GM12878 (cell line): ENCODE measurements around the gene OR5J2. TPM values are rescaled to one million over a fixed set of nuclear protein-coding genes. Genes with fewer than 3 reads are reported as not detected.

ENCODE experiments used
- ATAC-seq: fragments of 200-7000 bp; cut with Tn5 transposase; 3 replicates; pipeline ENCODE4 v1.9.1; 2020; ENCODE audit warnings: mild to moderate bottlenecking, moderate library complexity
- BruUV-seq: library from RNA; stranded (reverse); fragments of 400-500 nt; replicated peaks from 2 replicates; lab custom pipeline; 2021; lab: Mats Ljungman, UMichigan
- CTCF ChIA-PET: fragments of 300-600 bp; sonication (Branson Sonifier 250); formaldehyde crosslinking; extraction: SDS; loops from one replicate; lab custom pipeline; 2021; ENCODE audit warnings: inconsistent platforms; lab: Yijun Ruan, JAX
- POLR2A ChIA-PET: fragments of 350-600 bp; formaldehyde crosslinking; extraction: SDS; loops from one replicate; lab custom pipeline; 2021; ENCODE audit warnings: inconsistent platforms; lab: Charles Lee
- RAD21 ChIA-PET: fragments of 300-600 bp; sonication (Branson Sonifier 250); formaldehyde crosslinking; loops from one replicate; lab custom pipeline; 2023; ENCODE audit warnings: antibody characterized with exemption; ENCODE audit not compliant: unreplicated experiment; lab: Charles Lee
- SMC1A ChIA-PET: fragments of 300-600 bp; sonication (Branson Sonifier 250); formaldehyde crosslinking; loops from one replicate; lab custom pipeline; 2023; ENCODE audit not compliant: unreplicated experiment, uncharacterized antibody; lab: Charles Lee
- DNase-seq: peaks from one replicate; pipeline ENCODE4 v3.0.0-alpha.2; 2011; ENCODE audit warnings: low read depth, low spot score
- FAIRE-seq: peaks from 3 replicates; lab custom pipeline; 2011; peaks lifted over from hg19 to GRCh38; lab: Jason Lieb, UNC
- H2AFZ ChIP-seq: 2 replicates; pipeline ENCODE4 v1.6.0; 2011; ENCODE audit warnings: low read depth, low read length, control low read depth; ENCODE audit not compliant: control insufficient read depth
- H3K27ac ChIP-seq: 2 replicates; pipeline ENCODE4 v1.5.1; 2011; ENCODE audit warnings: control low read depth; ENCODE audit not compliant: control insufficient read depth, insufficient read depth
- H3K27me3 ChIP-seq, 2 experiments: replicated peaks in 1 of 2; 2 replicates each; pipeline versions ENCODE4 v1.6.0 to v1.6.1; 2011; ENCODE audit warnings: low read length in 1 of 2; ENCODE audit not compliant: control insufficient read depth in 2 of 2, insufficient read depth in 2 of 2
- H3K36me3 ChIP-seq, 2 experiments: 2 replicates each; pipeline ENCODE4 v1.5.1; 2011; ENCODE audit warnings: low read length in 1 of 2; ENCODE audit not compliant: control insufficient read depth in 2 of 2, insufficient read depth in 2 of 2
- H3K4me1 ChIP-seq: 2 replicates; pipeline ENCODE4 v1.6.1; 2011; ENCODE audit warnings: mild to moderate bottlenecking, low read length, moderate library complexity, mixed read lengths; ENCODE audit not compliant: control insufficient read depth, insufficient read depth
- H3K4me2 ChIP-seq: 2 replicates; pipeline ENCODE4 v1.6.0; 2011; ENCODE audit warnings: control low read depth; ENCODE audit not compliant: control insufficient read depth, insufficient read depth
- H3K4me3 ChIP-seq: fragments of 200-600 bp; sonication (generic); 2 replicates; pipeline ENCODE4 v1.5.1; 2016
- H3K79me2 ChIP-seq: 2 replicates; pipeline ENCODE4 v1.6.0; 2011; ENCODE audit warnings: low read length; ENCODE audit not compliant: control insufficient read depth, insufficient read depth
- H3K9ac ChIP-seq: 2 replicates; pipeline ENCODE4 v1.8.0; 2011; ENCODE audit warnings: low read length, control low read depth, mixed read lengths; ENCODE audit not compliant: control insufficient read depth, insufficient read depth
- H3K9me3 ChIP-seq: replicated peaks from 3 replicates; pipeline ENCODE4 v1.5.1; 2011; ENCODE audit warnings: mild to moderate bottlenecking, low read length; ENCODE audit not compliant: control insufficient read depth, insufficient read depth
- H4K20me1 ChIP-seq: 2 replicates; pipeline ENCODE4 v1.6.0; 2011; ENCODE audit not compliant: control insufficient read depth, insufficient read depth
- IKZF2 ChIP-seq, 2 experiments: fragments of 450-650 bp; IDR thresholded peaks; 2 replicates each; pipeline ENCODE4 v1.6.1; 2017; ENCODE audit warnings: mild to moderate bottlenecking in 2 of 2, moderate library complexity in 2 of 2
- JUNB ChIP-seq: IDR thresholded peaks from 2 replicates; pipeline ENCODE4 v1.6.1; 2016; ENCODE audit warnings: antibody characterized with exemption, mild to moderate bottlenecking
- KDM1A ChIP-seq: fragments of 200-600 bp; sonication (generic); IDR thresholded peaks from 2 replicates; pipeline ENCODE4 v1.6.1; 2016; ENCODE audit warnings: borderline replicate concordance
- NFYB ChIP-seq: IDR thresholded peaks from 2 replicates; pipeline ENCODE4 v1.6.1; 2011; ENCODE audit warnings: low read depth, mild to moderate bottlenecking, low read length, improper control_type of control experiment, moderate library complexity; ENCODE audit not compliant: insufficient read depth
- PML ChIP-seq: IDR thresholded peaks from 2 replicates; pipeline ENCODE4 v1.6.1; 2012; ENCODE audit warnings: low read length, inconsistent platforms
- RFX5 ChIP-seq: IDR thresholded peaks from 2 replicates; pipeline ENCODE4 v1.6.1; 2011; ENCODE audit warnings: low read depth, low read length, improper control_type of control experiment
- RUNX3 ChIP-seq: IDR thresholded peaks from 2 replicates; pipeline ENCODE4 v1.6.1; 2012; ENCODE audit warnings: low read length, inconsistent platforms
- SIN3A ChIP-seq: IDR thresholded peaks from 2 replicates; pipeline ENCODE4 v1.6.1; 2012; ENCODE audit warnings: low read depth, low read length, improper control_type of control experiment
- SIX5 ChIP-seq: IDR thresholded peaks from 2 replicates; pipeline ENCODE4 v1.6.1; 2011; ENCODE audit warnings: mild to moderate bottlenecking, low read depth, low read length, moderate library complexity; ENCODE audit not compliant: severe bottlenecking
- STAT1 ChIP-seq: fragments of 450-650 bp; conservative IDR thresholded peaks from 2 replicates; pipeline ENCODE4 v1.6.1; 2014; ENCODE audit warnings: antibody characterized with exemption, mild to moderate bottlenecking
- ZNF207 ChIP-seq: fragments of 450-650 bp; IDR thresholded peaks from 2 replicates; pipeline ENCODE4 v1.6.1; 2014; ENCODE audit warnings: antibody characterized with exemption, mild to moderate bottlenecking, borderline replicate concordance
- WGBS: methylation state at CpG from one replicate; pipeline ENCODE4 v1.1.6; 2016; ENCODE audit warnings: low lambda C conversion rate; ENCODE audit not compliant: insufficient replicate concordance, insufficient coverage; ENCODE audit errors: missing lambda C conversion rate; 5-methylcytosine and 5-hydroxymethylcytosine counted together
- in situ Hi-C: fragments of 300-500 bp; cut with MboI; formaldehyde crosslinking; loops from 9 replicates; pipeline ENCODE4 v1.14.3; 2018; ENCODE audit warnings: mixed read lengths
- intact Hi-C: fragments of 100-400 bp; cut with micrococcal nuclease; formaldehyde crosslinking; loops from one replicate; pipeline ENCODE4 v1.14.2; 2022; ENCODE audit not compliant: unreplicated experiment
- polyA plus RNA-seq, 11 experiments: library from polyadenylated mRNA; depleted of rRNA in 4 of 11; unstranded in 6 of 11; stranded (reverse) in 5 of 11; fragments of >200 nt; fragmentation: Nextera tagmentation in 4 of 11; fragmentation: Illumina TruSeq in 1 of 11; extraction: Ambion mirVana in 4 of 11; extraction: Trizol in 1 of 11; gene quantifications; 1 replicate in 1 of 11; 2 replicates in 10 of 11; pipeline versions ENCODE4 v1.2.1 to v1.2.3, GENCODE V29; 2011 to 2016; ENCODE audit warnings: inconsistent platforms in 2 of 11, missing spikeins in 2 of 11, low read depth in 1 of 11
- total RNA-seq, 4 experiments: library from RNA; depleted of rRNA in 3 of 4; stranded (reverse); fragments of >200 nt in 3 of 4; fragmentation: Illumina TruSeq in 1 of 4; extraction: Trizol in 1 of 4; gene quantifications; 2 replicates each; pipeline versions ENCODE4 v1.2.1 to v1.2.3, GENCODE V29; 2013 to 2021
- TF ChIP-seq, protein P1 (sequence below): fragments of 450-650 bp; formaldehyde crosslinking; IDR thresholded peaks from 2 replicates; pipeline ENCODE4 v1.4.0; 2020; ENCODE audit warnings: mild to moderate bottlenecking, moderate library complexity

Gene OR5J2
- total and polyA plus RNA-seq, 10 of the 15 experiments (the other 5 are each of a cell fraction or from before 2014, with no cell fraction given): not detected

DNA sequence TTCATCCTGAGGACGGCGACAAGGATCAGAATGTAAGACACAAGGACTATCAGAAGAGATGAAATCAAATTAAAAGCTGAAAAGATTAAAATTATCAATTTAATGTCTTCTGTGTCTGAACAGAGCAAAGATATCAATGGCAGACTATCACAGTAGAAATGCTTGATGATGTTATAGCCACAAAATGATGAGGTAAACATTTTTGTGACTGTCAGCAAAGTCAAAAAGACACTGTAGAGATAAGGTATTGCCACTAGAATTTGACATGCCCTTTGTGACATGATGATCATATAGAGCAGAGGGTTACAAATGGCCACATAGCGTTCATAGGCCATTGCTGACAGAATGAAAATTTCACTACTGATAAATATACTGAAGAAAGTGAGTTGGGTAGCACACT is 12.2 kb downstream of the OR5J2 start:
- Histone ChIP-seq H3K9me3 (no peaks in the 10 kb centered on the region), H3K79me2 (no peaks in the 10 kb centered on the region), H4K20me1 (no peaks in the 10 kb centered on the region), H3K36me3 (no peaks in the 10 kb centered on the region), H3K4me1 (no peaks in the 10 kb centered on the region), H3K27me3 (no peaks in the 10 kb centered on the region), H3K4me3 (no peak overlapping the region), H2AFZ (no peak overlapping the region), H3K27ac (no peak overlapping the region), H3K9ac (no peak overlapping the region), H3K4me2 (no peak overlapping the region)
- no peak for FAIRE-seq
- in situ Hi-C loops (no loop called here), intact Hi-C loops (no loop called here)
- SMC1A ChIA-PET: no interaction called here
- BruUV-seq: no TSS peak
- 0% methylated on average over 3 of the region's 3 CpGs for WGBS
- POLR2A ChIA-PET: no interaction called here
- RAD21 ChIA-PET: no interaction called here
- no peak for DNase-seq
- CTCF ChIA-PET: no interaction called here
- no peak for ATAC-seq
- TF ChIP-seq ZNF207 (no peak), RUNX3 (no peak)

DNA sequence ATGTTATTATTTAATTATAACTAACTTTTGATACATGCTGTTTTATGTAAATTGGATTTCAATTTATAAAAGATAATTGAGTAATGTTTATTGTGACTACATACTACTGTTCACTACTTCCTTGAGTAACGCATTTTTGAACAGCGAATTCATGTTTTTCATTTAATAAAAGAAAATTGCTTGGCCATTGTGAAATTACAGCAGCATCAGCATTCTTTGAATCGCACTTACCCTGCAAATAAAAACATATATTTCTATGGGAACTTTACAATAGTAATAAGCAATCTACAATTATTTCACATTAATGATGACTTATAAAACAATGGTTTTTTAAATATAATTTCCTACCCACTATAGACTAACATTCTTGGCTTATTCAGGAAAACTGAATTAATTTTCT is 20.3 kb downstream of the OR5J2 start:
- Histone ChIP-seq H3K9ac (no peak overlapping the region), H3K36me3 (no peaks in the 10 kb centered on the region), H3K27me3 (no peaks in the 10 kb centered on the region), H2AFZ (no peak overlapping the region), H3K79me2 (no peaks in the 10 kb centered on the region), H3K4me1 (no peaks in the 10 kb centered on the region), H3K4me3 (no peak overlapping the region), H3K4me2 (no peak overlapping the region), H3K9me3 (no peaks in the 10 kb centered on the region), H3K27ac (no peak overlapping the region), H4K20me1 (no peaks in the 10 kb centered on the region)
- SMC1A ChIA-PET: interaction anchor here (1.5 kb wide), 1 partner anchor 10 kb away, joined by 5 read pairs; no protein-coding TSS in a partner anchor
- WGBS: 24% methylated on average over 3 of the region's 3 CpGs
- RAD21 ChIA-PET: no interaction called here
- DNase-seq (no peak), ATAC-seq (no peak), FAIRE-seq (no peak)
- in situ Hi-C loops: no loop called here
- CTCF ChIA-PET: interaction anchor here (0.6 kb wide), 1 partner anchor 174 kb away, joined by 3 read pairs; no protein-coding TSS in a partner anchor
- POLR2A ChIA-PET: no interaction called here
- TF ChIP-seq NFYB (no peak), STAT1 (no peak), IKZF2 (IDR thresholded peaks at IDR 0.05) (no peak), SIN3A (no peak), SIX5 (no peak), PML (no peak), JUNB (no peak), KDM1A (no peak), RFX5 (no peak)
- TF ChIP-seq, protein P1, sequence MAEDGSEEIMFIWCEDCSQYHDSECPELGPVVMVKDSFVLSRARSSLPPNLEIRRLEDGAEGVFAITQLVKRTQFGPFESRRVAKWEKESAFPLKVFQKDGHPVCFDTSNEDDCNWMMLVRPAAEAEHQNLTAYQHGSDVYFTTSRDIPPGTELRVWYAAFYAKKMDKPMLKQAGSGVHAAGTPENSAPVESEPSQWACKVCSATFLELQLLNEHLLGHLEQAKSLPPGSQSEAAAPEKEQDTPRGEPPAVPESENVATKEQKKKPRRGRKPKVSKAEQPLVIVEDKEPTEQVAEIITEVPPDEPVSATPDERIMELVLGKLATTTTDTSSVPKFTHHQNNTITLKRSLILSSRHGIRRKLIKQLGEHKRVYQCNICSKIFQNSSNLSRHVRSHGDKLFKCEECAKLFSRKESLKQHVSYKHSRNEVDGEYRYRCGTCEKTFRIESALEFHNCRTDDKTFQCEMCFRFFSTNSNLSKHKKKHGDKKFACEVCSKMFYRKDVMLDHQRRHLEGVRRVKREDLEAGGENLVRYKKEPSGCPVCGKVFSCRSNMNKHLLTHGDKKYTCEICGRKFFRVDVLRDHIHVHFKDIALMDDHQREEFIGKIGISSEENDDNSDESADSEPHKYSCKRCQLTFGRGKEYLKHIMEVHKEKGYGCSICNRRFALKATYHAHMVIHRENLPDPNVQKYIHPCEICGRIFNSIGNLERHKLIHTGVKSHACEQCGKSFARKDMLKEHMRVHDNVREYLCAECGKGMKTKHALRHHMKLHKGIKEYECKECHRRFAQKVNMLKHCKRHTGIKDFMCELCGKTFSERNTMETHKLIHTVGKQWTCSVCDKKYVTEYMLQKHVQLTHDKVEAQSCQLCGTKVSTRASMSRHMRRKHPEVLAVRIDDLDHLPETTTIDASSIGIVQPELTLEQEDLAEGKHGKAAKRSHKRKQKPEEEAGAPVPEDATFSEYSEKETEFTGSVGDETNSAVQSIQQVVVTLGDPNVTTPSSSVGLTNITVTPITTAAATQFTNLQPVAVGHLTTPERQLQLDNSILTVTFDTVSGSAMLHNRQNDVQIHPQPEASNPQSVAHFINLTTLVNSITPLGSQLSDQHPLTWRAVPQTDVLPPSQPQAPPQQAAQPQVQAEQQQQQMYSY: no peak
- intact Hi-C loops: no loop called here
- BruUV-seq: no TSS peak
